Subcutaneous adipose tissue (tissue), 4 donors: ENCODE measurements around the gene DGCR2. TPM values are rescaled to one million over a fixed set of nuclear protein-coding genes. Genes with fewer than 3 reads are reported as not detected.

Experiments
- CTCF ChIP-seq: fragments of 450-650 bp; IDR thresholded peaks from one replicate; pipeline ENCODE4 v1.5.1; 2016; ENCODE audit warnings: low read depth, mild to moderate bottlenecking, control low read depth, antibody characterized with exemption, moderate library complexity
- total RNA-seq, 4 donors: library from RNA; depleted of rRNA; stranded (reverse); fragments of >200 nt; gene quantifications; one replicate each; pipeline ENCODE4 v1.1.0, GENCODE V29; 2016

The DGCR2 gene
- total RNA-seq, 4 donors from 2014 or later: 22.3 to 47.1 (median 30.5) TPM

- TF ChIP-seq CTCF: no peak
These were observed 10.6 kb upstream of the DGCR2 start for GRCh38 chr22:19132693-19133400.

- TF ChIP-seq CTCF: no peak
These were observed 9.9 kb upstream of the DGCR2 start for GRCh38 chr22:19132153-19132552.

- no peak for TF ChIP-seq CTCF
These were observed 9.4 kb upstream of the DGCR2 start for GRCh38 chr22:19131685-19132015.

GRCh38 chr22:19130959-19131684 is 8.9 kb upstream of the DGCR2 start, which contains the start of gene TSSK2:
TSSK2 (plus strand) TSS chr22:19131308; CDS start chr22:19131400, 92 bp downstream.
- no peak for TF ChIP-seq CTCF

GRCh38 chr22:19129871-19130270 is 7.7 kb upstream of the DGCR2 start:
- no peak for TF ChIP-seq CTCF

GRCh38 chr22:19128946-19129727 is 6.9 kb upstream of the DGCR2 start:
- TF ChIP-seq CTCF: no peak

GRCh38 chr22:19128009-19128401 is 5.8 kb upstream of the DGCR2 start:
- TF ChIP-seq CTCF: no peak
